ENCODE data around the gene MADCAM1. TPM values are rescaled to one million over a fixed set of nuclear protein-coding genes. Genes with fewer than 3 reads are reported as not detected.

Gene MADCAM1
- total RNA-seq, 1 donor from 2014 or later, result 1.1 TPM

- DNase-seq, result peak; percentile 86
Measured at GRCh38 chr19:532561-533363, 36.5 kb downstream of the MADCAM1 start.

GRCh38 chr19:533364-534058 is 37.2 kb downstream of the MADCAM1 start:
- DNase-seq, result peak; percentile 40

- no peak for DNase-seq
Measured at GRCh38 chr19:534088-534487, 37.8 kb downstream of the MADCAM1 start.

GRCh38 chr19:535017-535835 is 38.9 kb downstream of the MADCAM1 start:
- DNase-seq, result no peak

GRCh38 chr19:536031-536880 is 40.0 kb downstream of the MADCAM1 start:
- DNase-seq, result no peak

GRCh38 chr19:536881-537404 is 40.7 kb downstream of the MADCAM1 start:
- DNase-seq, result no peak

GRCh38 chr19:538641-539428 is 42.5 kb downstream of the MADCAM1 start:
- no peak for DNase-seq

- no peak for DNase-seq
Measured at GRCh38 chr19:539429-540030, 43.2 kb downstream of the MADCAM1 start.

- DNase-seq, result no peak
Measured at GRCh38 chr19:540867-541637, 44.8 kb downstream of the MADCAM1 start.

- DNase-seq, result no peak
Measured at GRCh38 chr19:541699-542098, 45.4 kb downstream of the MADCAM1 start.

GRCh38 chr19:542173-542866 is 46.0 kb downstream of the MADCAM1 start:
- DNase-seq, result no peak

GRCh38 chr19:543910-544608 is 47.8 kb downstream of the MADCAM1 start, which contains the start of gene GZMM:
GZMM (plus strand) TSS chr19:544053; CDS start chr19:544072, 19 bp downstream.
- no peak for DNase-seq

GRCh38 chr19:547117-547516 is 50.8 kb downstream of the MADCAM1 start:
- DNase-seq, result no peak

GRCh38 chr19:547836-548720 is 51.8 kb downstream of the MADCAM1 start:
- no peak for DNase-seq

GRCh38 chr19:548886-549830 is 52.9 kb downstream of the MADCAM1 start:
- DNase-seq, result no peak

GRCh38 chr19:554817-555216 is 58.5 kb downstream of the MADCAM1 start:
- no peak for DNase-seq
